ENCODE measurements around the gene ITSN1.

Gene ITSN1

GRCh38 chr21:33667636-33668035, 25.3 kb downstream of the ITSN1 start:
- no peak for ATAC-seq

GRCh38 chr21:33668180-33668579, 25.9 kb downstream of the ITSN1 start:
- TF ChIP-seq RARB (CRISPR knock-in tag; IDR thresholded peaks at IDR 0.05), result no peak
- TF ChIP-seq, protein P1, sequence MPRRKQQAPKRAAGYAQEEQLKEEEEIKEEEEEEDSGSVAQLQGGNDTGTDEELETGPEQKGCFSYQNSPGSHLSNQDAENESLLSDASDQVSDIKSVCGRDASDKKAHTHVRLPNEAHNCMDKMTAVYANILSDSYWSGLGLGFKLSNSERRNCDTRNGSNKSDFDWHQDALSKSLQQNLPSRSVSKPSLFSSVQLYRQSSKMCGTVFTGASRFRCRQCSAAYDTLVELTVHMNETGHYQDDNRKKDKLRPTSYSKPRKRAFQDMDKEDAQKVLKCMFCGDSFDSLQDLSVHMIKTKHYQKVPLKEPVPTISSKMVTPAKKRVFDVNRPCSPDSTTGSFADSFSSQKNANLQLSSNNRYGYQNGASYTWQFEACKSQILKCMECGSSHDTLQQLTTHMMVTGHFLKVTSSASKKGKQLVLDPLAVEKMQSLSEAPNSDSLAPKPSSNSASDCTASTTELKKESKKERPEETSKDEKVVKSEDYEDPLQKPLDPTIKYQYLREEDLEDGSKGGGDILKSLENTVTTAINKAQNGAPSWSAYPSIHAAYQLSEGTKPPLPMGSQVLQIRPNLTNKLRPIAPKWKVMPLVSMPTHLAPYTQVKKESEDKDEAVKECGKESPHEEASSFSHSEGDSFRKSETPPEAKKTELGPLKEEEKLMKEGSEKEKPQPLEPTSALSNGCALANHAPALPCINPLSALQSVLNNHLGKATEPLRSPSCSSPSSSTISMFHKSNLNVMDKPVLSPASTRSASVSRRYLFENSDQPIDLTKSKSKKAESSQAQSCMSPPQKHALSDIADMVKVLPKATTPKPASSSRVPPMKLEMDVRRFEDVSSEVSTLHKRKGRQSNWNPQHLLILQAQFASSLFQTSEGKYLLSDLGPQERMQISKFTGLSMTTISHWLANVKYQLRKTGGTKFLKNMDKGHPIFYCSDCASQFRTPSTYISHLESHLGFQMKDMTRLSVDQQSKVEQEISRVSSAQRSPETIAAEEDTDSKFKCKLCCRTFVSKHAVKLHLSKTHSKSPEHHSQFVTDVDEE (CRISPR knock-in tag; IDR thresholded peaks at IDR 0.05), result no peak
- TF ChIP-seq ZNF8 (CRISPR knock-in tag; IDR thresholded peaks at IDR 0.05), result no peak
- no peak for TF ChIP-seq PPARA (CRISPR knock-in tag; IDR thresholded peaks at IDR 0.05; ENCODE audit: borderline replicate concordance)
- TF ChIP-seq ZFP3 (CRISPR knock-in tag; IDR thresholded peaks at IDR 0.05), result no peak
- TF ChIP-seq PATZ1 (CRISPR knock-in tag; IDR thresholded peaks at IDR 0.05; ENCODE audit: borderline replicate concordance), result no peak
- no peak for TF ChIP-seq GLIS3 (CRISPR knock-in tag; IDR thresholded peaks at IDR 0.05)
- TF ChIP-seq, protein P2, sequence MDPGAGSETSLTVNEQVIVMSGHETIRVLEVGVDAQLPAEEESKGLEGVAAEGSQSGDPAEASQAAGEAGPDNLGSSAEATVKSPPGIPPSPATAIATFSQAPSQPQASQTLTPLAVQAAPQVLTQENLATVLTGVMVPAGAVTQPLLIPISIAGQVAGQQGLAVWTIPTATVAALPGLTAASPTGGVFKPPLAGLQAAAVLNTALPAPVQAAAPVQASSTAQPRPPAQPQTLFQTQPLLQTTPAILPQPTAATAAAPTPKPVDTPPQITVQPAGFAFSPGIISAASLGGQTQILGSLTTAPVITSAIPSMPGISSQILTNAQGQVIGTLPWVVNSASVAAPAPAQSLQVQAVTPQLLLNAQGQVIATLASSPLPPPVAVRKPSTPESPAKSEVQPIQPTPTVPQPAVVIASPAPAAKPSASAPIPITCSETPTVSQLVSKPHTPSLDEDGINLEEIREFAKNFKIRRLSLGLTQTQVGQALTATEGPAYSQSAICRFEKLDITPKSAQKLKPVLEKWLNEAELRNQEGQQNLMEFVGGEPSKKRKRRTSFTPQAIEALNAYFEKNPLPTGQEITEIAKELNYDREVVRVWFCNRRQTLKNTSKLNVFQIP (CRISPR knock-in tag; IDR thresholded peaks at IDR 0.05; ENCODE audit: borderline replicate concordance, low read depth), result no peak
- ATAC-seq, result no peak

More at GRCh38 chr21:33667636-33668035, 25.3 kb downstream of the ITSN1 start:
- TF ChIP-seq ZFP3 (CRISPR knock-in tag; IDR thresholded peaks at IDR 0.05) (no peak), ZNF70 (CRISPR knock-in tag; IDR thresholded peaks at IDR 0.05) (no peak), BACH2 (CRISPR knock-in tag; IDR thresholded peaks at IDR 0.05; ENCODE audit: borderline replicate concordance) (no peak), TOX (CRISPR knock-in tag; IDR thresholded peaks at IDR 0.05; ENCODE audit: borderline replicate concordance) (no peak), TCF4 (CRISPR knock-in tag; IDR thresholded peaks at IDR 0.05; ENCODE audit: borderline replicate concordance) (no peak), ZNF565 (CRISPR knock-in tag; conservative IDR thresholded peaks at IDR 0.05; ENCODE audit: low read depth) (no peak), ZC3H10 (CRISPR knock-in tag; IDR thresholded peaks at IDR 0.05) (no peak), CREB5 (CRISPR knock-in tag; IDR thresholded peaks at IDR 0.05; ENCODE audit: low read depth) (no peak), RARB (CRISPR knock-in tag; IDR thresholded peaks at IDR 0.05) (no peak), CSRNP3 (CRISPR knock-in tag; IDR thresholded peaks at IDR 0.05) (no peak), ESRRG (CRISPR knock-in tag; IDR thresholded peaks at IDR 0.05) (no peak), ARNTL (CRISPR knock-in tag; IDR thresholded peaks at IDR 0.05; ENCODE audit: borderline replicate concordance, low read depth) (no peak), OSR1 (CRISPR knock-in tag; IDR thresholded peaks at IDR 0.05) (no peak), PPARA (CRISPR knock-in tag; IDR thresholded peaks at IDR 0.05; ENCODE audit: borderline replicate concordance) (no peak)
- TF ChIP-seq, protein P1 (CRISPR knock-in tag; IDR thresholded peaks at IDR 0.05), result no peak
- TF ChIP-seq, protein P2 (CRISPR knock-in tag; IDR thresholded peaks at IDR 0.05; ENCODE audit: borderline replicate concordance, low read depth), result no peak
